ENCODE measurements around the gene RNF39.

Gene RNF39

DNA sequence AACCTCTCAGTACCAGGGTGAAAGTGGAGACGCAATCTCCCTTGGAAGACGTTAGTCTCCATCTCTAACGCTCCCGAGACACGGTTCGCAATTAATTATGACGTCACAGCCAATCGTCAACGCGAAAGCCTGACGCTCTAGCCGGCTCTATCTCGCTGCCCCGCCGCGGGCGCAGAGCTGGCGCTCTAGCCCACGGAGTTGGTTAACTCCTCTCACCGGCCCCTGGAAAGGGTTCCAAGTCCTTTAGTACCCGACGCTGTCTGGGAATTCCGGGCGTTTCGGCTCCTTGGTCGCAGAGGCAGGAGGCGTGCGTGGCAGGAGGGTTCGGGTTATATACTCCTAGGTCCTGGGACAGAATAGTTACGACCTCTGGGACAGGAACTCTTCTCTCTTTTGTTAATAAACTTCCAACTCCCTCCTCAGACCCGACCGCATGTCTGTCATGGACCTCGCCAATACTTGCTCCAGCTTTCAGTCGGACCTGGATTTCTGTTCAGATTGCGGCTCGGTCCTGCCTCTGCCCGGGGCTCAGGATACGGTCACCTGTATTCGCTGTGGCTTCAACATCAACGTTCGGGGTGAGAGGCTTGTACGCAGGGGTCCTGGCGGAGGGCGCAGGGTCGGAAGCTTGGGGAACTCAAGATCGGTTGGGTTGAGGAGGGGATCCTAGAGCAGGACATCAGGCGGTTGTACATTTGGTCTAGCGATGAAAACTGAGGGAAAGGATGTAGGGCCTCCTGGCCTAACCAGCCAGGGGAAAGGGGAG lies 14.3 kb downstream of the RNF39 start, which contains the start of gene POLR1H:
POLR1H (plus strand) TSS at position 174 of the 766 bp plus-strand sequence; CDS start at position 434, 260 bp downstream.
- TF ChIP-seq, protein P1, sequence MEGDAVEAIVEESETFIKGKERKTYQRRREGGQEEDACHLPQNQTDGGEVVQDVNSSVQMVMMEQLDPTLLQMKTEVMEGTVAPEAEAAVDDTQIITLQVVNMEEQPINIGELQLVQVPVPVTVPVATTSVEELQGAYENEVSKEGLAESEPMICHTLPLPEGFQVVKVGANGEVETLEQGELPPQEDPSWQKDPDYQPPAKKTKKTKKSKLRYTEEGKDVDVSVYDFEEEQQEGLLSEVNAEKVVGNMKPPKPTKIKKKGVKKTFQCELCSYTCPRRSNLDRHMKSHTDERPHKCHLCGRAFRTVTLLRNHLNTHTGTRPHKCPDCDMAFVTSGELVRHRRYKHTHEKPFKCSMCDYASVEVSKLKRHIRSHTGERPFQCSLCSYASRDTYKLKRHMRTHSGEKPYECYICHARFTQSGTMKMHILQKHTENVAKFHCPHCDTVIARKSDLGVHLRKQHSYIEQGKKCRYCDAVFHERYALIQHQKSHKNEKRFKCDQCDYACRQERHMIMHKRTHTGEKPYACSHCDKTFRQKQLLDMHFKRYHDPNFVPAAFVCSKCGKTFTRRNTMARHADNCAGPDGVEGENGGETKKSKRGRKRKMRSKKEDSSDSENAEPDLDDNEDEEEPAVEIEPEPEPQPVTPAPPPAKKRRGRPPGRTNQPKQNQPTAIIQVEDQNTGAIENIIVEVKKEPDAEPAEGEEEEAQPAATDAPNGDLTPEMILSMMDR (IDR thresholded peaks at IDR 0.05; ENCODE audit: control insufficient read depth, insufficient read depth, low read depth, low read length, missing control alignments): no peak
- H3K4me3 ChIP-seq (ENCODE audit: control insufficient read depth, low read depth, low read length): peak within 1 kb of the TSS; percentile 88
- DNase-seq (ENCODE audit: low read depth): peak; percentile 79

GRCh38 chr6:30060606-30061091 lies 14.9 kb downstream of the RNF39 start:
- DNase-seq (ENCODE audit: low read depth): no peak
- TF ChIP-seq, protein P1 (IDR thresholded peaks at IDR 0.05; ENCODE audit: control insufficient read depth, insufficient read depth, low read depth, low read length, missing control alignments): no peak
- peak overlapping the region; percentile 88 for H3K4me3 ChIP-seq (ENCODE audit: control insufficient read depth, low read depth, low read length)

DNA sequence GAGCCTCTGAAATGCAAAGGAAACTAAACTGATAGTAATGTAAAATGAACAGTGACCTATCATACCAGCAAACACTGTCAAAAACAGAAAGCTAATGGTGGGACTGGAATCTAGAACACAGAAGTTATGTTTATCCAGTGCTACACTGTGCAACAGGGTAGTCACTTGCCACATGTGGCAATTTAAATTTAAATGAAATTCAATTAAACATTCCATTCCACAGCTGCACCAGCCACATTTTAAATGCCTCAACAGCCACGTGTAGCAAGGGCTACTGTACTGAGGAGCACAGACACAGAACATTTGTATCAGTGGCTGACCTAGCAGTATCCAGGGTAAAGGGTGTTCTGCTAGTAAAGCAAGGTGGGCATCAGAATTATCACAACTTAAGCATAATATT lies 20.1 kb downstream of the RNF39 start:
- TF ChIP-seq, protein P1 (IDR thresholded peaks at IDR 0.05; ENCODE audit: control insufficient read depth, insufficient read depth, low read depth, low read length, missing control alignments): no peak
- H3K4me3 ChIP-seq (ENCODE audit: control insufficient read depth, low read depth, low read length): no peak overlapping the region

GRCh38 chr6:30053682-30054081 lies 21.9 kb downstream of the RNF39 start:
- TF ChIP-seq, protein P1 (IDR thresholded peaks at IDR 0.05; ENCODE audit: control insufficient read depth, insufficient read depth, low read depth, low read length, missing control alignments): no peak
- DNase-seq (ENCODE audit: low read depth): no peak
- no peak overlapping the region for H3K4me3 ChIP-seq (ENCODE audit: control insufficient read depth, low read depth, low read length)

More for the DNA sequence above, 20.1 kb downstream of the RNF39 start:
- no peak for DNase-seq (ENCODE audit: low read depth)

DNA sequence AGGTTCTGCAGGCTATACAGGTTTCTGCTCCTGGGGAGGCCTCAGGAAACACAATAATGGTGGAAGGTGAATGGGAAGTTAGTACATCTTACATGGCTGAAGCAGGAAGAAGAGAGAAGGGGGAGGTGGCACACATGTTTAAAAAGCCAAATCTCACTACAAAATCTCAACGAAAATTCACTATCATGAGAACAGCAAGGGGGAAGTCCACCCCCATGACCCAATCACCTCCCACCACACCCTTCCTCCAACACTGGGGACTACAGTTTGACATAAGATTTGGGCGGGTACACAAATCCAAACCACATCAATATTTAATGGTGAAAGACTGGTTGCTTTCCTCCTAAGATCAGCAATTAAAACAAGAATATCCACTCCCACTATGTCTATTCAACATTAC lies 28.3 kb downstream of the RNF39 start:
- H3K4me3 ChIP-seq (ENCODE audit: control insufficient read depth, low read depth, low read length): no peak overlapping the region
- no peak for DNase-seq (ENCODE audit: low read depth)
- TF ChIP-seq, protein P1 (IDR thresholded peaks at IDR 0.05; ENCODE audit: control insufficient read depth, insufficient read depth, low read depth, low read length, missing control alignments): no peak

GRCh38 chr6:30044630-30045029 lies 30.9 kb downstream of the RNF39 start:
- TF ChIP-seq, protein P1 (IDR thresholded peaks at IDR 0.05; ENCODE audit: control insufficient read depth, insufficient read depth, low read depth, low read length, missing control alignments): no peak
- DNase-seq (ENCODE audit: low read depth): peak; percentile 42
- H3K4me3 ChIP-seq (ENCODE audit: control insufficient read depth, low read depth, low read length): no peak overlapping the region
